Prostate gland (tissue), 2 donors: Measurements from ENCODE around the gene CNKSR3.

ENCODE experiments used
- CTCF ChIP-seq, 4 experiments: fragments of 200-600 bp in 2 of 4; fragments of 450-650 bp in 2 of 4; sonication (generic) in 2 of 4; IDR thresholded peaks; 1 replicate in 3 of 4; 2 replicates in 1 of 4; pipeline ENCODE4 v1.5.1; 2016 to 2019; ENCODE audit warnings: antibody characterized with exemption in 4 of 4, mild to moderate bottlenecking in 2 of 4, moderate library complexity in 2 of 4
- POLR2A ChIP-seq: fragments of 450-650 bp; IDR thresholded peaks from one replicate; pipeline ENCODE4 v1.6.1; 2016; ENCODE audit warnings: antibody characterized with exemption, mild to moderate bottlenecking
- POLR2AphosphoS5 ChIP-seq: sonication (generic); formaldehyde crosslinking; IDR thresholded peaks from one replicate; pipeline ENCODE4 v1.6.1; 2017; ENCODE audit warnings: antibody characterized with exemption

- TF ChIP-seq CTCF (IDR thresholded peaks at IDR 0.05) (no peak), POLR2A (no peak), POLR2AphosphoS5 (no peak)
Observed at GRCh38 chr6:154390034-154390433, 120.5 kb downstream of the CNKSR3 start.
